ENCODE results near the gene PATE4.
"Not testable (repeated sequence)": the region's sequence is repeated elsewhere in the genome, so short reads cannot be mapped to it uniquely, and the experiment has no call there.

Gene PATE4, protein sequence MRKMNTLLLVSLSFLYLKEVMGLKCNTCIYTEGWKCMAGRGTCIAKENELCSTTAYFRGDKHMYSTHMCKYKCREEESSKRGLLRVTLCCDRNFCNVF

GRCh38 chr11:125833016-125833415 lies at the start of gene PATE4:
Gene PATE4, plus strand, starts transcription at chr11:125833316. Its CDS starts 44 bp downstream, at chr11:125833360.
- in situ Hi-C loops (cut with MboI; ENCODE audit: low sequenced_read_pairs): no loop called here

DNA sequence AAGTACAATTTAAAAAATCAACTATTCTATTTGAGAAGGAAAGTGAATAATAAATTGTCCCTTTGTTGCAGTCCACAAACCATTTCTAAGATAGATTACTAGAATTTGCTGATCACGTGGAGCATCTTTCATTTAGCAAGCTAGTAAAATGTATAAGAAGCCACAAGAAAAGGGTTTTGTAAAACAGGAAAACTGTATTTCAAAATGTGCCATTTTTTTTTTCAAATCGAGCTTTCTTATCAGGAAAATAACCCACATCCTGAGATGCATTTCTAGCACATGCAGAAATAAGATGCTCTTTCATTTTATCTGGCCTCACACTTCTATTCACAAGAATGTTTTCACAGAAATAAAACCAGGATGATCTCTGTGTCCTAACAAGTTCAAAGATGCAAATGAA lies 48.4 kb upstream of the PATE4 start:
- in situ Hi-C loops (cut with MboI; ENCODE audit: low sequenced_read_pairs): no loop called here

DNA sequence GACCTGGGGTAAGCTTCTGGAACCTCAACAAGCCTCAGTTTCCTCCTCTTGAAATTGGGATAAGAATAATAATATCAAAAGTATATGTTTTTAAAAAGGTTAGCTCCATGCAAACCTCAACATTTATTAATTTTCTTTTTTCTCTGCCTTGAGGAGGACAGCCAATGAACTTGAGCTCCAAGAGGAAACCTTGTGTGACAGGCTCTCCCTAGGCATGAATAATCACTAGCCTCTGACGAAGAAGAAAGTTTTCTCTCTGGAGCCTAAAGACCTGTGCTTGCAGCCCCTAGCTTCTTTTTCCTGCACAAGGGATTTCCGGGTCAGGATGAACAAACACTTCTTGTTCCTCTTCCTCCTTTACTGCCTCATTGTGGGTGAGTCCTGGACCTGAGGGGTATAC lies 45.3 kb upstream of the PATE4 start, which contains the start of gene PATE3:
PATE3 (plus strand) TSS at position 301 of the 400 bp plus-strand sequence; CDS start at position 326, 25 bp downstream.
- in situ Hi-C loops (cut with MboI; ENCODE audit: low sequenced_read_pairs): no loop called here

GRCh38 chr11:125790825-125791224 lies 42.3 kb upstream of the PATE4 start:
- in situ Hi-C loops (cut with MboI; ENCODE audit: low sequenced_read_pairs): no loop called here

GRCh38 chr11:125797641-125798040 lies 35.5 kb upstream of the PATE4 start:
- in situ Hi-C loops (cut with MboI; ENCODE audit: low sequenced_read_pairs): no loop called here

GRCh38 chr11:125799808-125800207 lies 33.3 kb upstream of the PATE4 start:
- in situ Hi-C loops (cut with MboI; ENCODE audit: low sequenced_read_pairs): no loop called here

GRCh38 chr11:125802387-125802786 lies 30.7 kb upstream of the PATE4 start:
- in situ Hi-C loops (cut with MboI; ENCODE audit: low sequenced_read_pairs): no loop called here

DNA sequence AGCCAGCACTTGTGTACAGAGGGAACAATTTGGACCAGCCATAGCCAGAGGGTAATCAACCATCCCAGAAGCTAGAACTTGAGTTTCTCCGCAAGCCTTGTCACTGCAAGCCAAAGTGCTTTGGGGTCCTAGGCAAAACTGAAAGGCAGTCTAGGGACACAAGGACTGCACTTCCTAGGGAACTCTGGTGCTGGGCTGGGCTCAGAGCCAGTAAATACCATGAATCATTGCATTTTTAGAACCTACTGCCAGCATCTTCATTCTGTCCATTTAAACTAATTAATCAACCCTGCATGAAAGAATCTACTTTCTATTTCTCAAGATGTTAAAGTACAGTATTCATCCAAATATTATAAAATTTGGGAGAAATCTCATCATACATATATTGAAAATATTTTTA lies 25.2 kb upstream of the PATE4 start:
- in situ Hi-C loops (cut with MboI; ENCODE audit: low sequenced_read_pairs): no loop called here

GRCh38 chr11:125835748-125836147 lies 2.6 kb downstream of the PATE4 start:
- in situ Hi-C loops (cut with MboI; ENCODE audit: low sequenced_read_pairs): no loop called here

- in situ Hi-C loops (cut with MboI; ENCODE audit: low sequenced_read_pairs): no loop called here
These were observed 9.3 kb downstream of the PATE4 start for GRCh38 chr11:125842321-125842948.

GRCh38 chr11:125846188-125846587 lies 13.1 kb downstream of the PATE4 start:
- in situ Hi-C loops (cut with MboI; ENCODE audit: low sequenced_read_pairs): no loop called here

- in situ Hi-C loops (cut with MboI; ENCODE audit: low sequenced_read_pairs): not testable (repeated sequence)
These were observed 24.6 kb downstream of the PATE4 start for GRCh38 chr11:125857670-125858069.

- in situ Hi-C loops (cut with MboI; ENCODE audit: low sequenced_read_pairs): not testable (repeated sequence)
These were observed 29.7 kb downstream of the PATE4 start for GRCh38 chr11:125862786-125863185.

DNA sequence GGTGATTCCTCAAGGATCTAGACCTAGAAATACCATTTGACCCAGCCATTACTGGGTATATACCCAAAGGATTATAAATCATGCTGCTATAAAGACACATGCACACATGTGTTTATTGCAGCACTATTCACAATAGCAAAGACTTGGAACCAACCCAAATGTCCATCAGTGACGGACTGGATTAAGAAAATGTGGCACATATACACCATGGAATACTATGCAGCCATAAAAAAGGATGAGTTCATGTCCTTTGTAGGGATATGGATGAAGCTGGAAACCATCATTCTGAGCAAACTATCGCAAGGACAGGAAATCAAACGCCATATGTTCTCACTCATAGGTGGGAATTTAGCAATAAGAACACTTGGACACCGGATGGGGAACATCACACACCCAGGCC lies 32.2 kb downstream of the PATE4 start:
- in situ Hi-C loops (cut with MboI; ENCODE audit: low sequenced_read_pairs): not testable (repeated sequence)

DNA sequence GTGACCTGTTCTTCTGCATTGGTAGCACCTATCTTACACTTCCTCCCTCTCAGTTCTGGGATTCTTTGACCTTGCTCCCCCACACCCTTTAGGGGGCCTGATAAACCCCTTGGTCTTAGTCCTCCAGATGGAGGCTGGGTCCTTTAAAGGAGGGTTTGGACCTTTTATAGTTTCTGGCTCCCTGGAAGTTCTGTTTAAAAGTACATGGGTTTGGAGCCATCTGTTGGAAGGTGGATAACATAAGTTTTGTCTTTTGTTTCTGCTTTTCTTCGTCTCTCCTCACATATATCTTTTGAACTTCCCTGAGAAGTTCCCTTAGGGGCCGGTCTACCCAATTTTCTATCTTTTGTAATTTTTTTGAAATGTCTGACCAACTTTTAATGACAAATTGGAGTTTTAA lies 36.4 kb downstream of the PATE4 start:
- in situ Hi-C loops (cut with MboI; ENCODE audit: low sequenced_read_pairs): no loop called here

- in situ Hi-C loops (cut with MboI; ENCODE audit: low sequenced_read_pairs): no loop called here
These were observed 38.4 kb downstream of the PATE4 start for GRCh38 chr11:125871391-125872137.

GRCh38 chr11:125872138-125872491 lies 39.0 kb downstream of the PATE4 start:
- in situ Hi-C loops (cut with MboI; ENCODE audit: low sequenced_read_pairs): no loop called here

DNA sequence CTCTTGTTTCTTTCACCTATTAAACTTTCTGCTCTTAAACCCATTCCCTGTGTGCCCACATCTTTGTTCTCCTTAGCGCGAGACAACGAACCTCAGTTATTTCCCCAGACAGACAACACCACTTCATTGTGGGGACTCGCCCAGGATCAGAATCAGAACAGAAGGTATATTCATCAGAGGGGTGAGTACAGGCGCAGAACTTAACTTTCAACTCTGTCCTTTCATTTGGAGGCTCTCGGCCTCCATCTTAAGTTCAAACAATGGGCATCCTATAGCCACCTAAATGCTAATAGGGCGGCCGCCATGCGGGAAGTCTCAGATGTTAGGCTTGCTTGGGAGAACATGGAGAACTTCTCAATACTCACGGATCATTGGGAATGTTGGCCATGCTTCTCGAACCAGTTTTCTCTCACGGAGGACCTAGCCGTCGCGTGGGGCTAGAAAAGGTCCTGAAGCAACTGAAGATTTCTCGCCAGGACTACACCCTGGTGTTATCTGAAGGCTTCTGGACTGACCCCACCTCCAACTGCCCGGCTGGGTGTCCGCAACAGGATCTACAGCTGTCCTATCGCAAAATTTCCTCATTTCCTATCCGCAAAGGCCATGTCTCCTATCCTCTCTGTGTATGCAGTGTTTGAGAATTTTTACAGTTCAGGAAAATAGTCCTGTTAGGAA lies 40.9 kb downstream of the PATE4 start:
- in situ Hi-C loops (cut with MboI; ENCODE audit: low sequenced_read_pairs): no loop called here

DNA sequence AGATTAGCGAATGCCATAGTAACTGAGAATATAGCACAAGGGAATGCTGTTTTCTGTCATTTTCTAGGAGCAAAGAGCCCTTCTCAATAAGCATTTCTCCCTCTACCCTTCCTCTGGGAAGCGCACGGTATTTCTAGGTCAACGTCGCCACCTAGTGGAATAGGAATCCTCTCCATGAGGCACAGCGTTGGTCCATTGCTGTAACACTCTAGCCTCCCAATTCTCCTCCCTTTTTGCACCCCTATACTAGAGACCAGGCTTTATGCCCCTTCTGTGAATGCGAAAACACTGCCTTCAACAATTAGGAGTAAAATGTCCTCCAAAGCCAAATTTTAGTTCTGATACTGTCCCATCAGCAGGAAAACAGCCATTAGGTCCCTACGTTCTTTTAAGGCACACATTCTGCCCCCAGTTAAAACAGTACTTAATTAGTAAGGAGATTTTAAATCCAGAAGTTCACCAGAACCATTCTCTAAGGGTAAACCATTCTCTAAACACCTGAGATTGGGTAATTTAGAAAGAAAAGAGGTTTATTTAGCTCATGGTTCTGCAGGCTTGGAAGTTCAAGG lies 41.5 kb downstream of the PATE4 start:
- in situ Hi-C loops (cut with MboI; ENCODE audit: low sequenced_read_pairs): no loop called here

- in situ Hi-C loops (cut with MboI; ENCODE audit: low sequenced_read_pairs): no loop called here
These were observed 48.2 kb downstream of the PATE4 start for GRCh38 chr11:125881291-125881690.

DNA sequence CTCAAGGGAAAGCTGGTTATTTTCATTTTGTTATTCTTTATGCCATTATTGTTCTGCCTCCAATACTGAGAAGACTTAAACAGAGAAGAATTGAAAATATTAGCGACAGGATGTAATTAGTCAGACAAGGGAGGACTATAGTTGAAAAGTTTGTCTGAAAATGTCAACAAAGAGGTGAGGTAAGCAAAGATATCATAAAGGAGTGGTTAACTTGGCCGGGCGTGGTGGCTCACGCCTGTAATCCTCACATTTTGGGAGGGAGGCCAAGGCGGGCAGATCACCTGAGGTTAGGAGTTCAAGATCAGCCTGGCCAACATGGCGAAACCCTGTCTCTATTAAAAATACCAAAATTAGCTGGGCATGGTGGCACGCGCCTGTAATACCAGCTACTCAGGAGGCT lies 50.3 kb downstream of the PATE4 start:
- in situ Hi-C loops (cut with MboI; ENCODE audit: low sequenced_read_pairs): no loop called here

All from HL-60/S4 treated with phorbol 12-myristate 13-acetate at 8.2 ng/mL for 4 days and 3 days (cell line).